CD4-positive, alpha-beta T cell treated with Interleukin-4 for 1 hour (primary cell): ENCODE measurements around the gene PXDN.
"Not testable (repeated sequence)": the region's sequence is repeated elsewhere in the genome, so short reads cannot be mapped to it uniquely, and the experiment has no call there.

Experiments
- DNase-seq, 2 donors: peaks; one replicate each; pipeline ENCODE4 v3.0.0-alpha.2; 2020 to 2022

PXDN gene

DNA sequence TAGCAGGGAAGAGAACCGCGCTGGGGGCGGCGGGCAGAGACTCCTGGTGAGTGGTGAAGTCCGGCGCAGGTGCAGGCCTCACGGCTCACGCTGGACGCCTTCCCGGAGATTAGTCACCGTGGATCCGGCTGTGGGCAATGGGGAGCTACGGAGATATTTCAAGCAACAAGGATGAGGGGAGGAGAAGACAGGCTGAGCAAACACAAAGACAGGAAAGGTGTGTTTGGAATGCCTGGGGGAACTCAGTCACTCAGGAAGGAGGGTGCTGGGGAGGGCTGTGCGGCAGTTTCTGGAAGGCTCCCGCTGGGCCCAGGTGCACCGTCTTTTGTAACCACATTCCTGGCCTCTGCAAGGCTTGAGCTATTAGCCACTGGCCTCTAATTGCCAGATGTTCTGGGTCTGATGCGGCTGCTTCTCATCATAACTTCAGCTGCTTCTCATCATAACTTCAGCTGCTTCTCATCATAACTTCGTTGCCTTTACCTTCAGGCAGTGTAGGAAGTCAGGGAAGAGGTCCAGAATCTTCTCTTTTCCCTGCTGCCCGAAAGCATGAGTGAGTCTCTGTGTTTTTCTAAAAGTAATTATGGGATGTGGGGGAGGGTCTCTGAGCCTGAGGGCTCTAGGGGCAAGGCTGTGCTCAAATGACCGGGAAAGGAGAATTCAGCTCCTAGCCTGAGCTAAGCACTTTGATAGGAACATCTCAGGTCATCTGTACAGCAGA is 118.9 kb downstream of the PXDN start:
- DNase-seq, result no peak

DNA sequence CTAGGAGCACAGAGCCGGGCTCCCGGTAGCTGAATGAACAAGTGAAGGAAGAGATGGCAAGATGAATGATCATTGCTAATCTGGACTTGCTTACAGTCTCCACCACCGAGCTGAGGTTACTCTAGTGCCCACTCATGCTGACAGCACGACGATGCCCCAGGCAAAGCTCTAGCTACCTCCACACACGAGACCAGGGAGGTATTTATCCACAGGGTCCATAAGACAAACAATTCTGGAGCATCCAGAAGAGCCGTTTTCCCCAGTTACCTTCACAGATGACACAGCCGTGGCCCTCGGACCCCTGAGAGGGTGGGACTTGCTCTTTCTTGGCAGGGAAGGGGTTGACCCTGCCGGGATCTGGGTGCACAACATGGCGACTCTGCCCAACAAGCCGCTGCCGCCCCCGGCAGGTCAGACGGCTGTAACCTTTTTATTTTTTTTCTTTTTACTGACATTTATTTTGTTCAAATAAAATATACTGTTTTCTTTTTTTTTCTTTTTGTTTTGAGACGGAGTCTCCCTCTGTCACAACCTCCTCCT is 120.3 kb downstream of the PXDN start:
- DNase-seq, result no peak

DNA sequence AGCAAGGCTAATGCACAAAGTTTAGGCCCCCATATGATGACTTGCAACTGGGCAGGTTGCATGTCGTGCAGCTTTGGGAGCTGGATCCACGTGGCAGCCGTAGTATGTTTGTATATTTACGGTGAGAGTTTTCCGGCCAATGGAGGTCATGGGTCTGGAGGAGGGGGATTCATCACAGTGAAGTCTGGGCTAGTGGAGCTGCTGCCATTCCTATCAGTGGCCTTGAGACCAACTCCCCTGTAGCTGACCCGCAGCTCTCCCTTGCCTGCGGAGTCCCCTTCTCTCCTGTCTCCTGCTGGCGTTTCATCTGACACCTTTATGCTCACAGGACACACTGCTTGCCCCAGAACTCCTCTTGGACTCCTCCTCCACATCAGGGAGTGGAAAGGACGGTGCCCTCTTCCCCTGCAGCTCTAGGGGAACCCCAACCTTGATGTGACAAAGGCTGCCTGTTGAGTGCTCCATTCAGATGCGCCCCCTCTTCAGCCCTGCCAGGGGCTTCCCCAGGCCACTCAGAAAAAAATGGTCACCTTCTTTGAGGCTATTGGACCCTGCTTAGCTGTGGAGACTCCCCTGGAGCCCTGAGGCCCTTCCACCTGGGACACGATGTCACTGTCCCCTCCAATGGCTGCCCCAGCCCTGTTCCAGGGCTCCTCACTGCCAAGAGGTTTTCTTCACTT is 121.7 kb downstream of the PXDN start:
- no peak for DNase-seq

DNA sequence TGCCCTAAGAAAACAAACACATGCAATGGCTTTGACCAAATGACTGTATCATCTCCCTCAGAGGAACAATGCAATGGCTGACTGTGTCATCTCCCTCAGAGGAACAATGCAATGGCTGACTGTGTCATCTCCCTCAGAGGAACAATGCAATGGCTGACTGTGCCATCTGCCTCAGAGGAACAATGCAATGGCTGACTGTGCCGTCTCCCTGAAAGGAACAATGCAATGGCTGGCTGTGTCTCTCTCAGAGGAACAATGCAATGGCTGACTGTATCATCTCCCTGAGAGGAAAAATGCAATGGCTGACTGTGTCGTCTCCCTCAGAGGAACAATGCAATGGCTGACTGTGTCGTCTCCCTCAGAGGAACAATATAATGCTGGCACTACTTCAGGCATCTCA is 122.3 kb downstream of the PXDN start:
- DNase-seq, result not testable (repeated sequence)

DNA sequence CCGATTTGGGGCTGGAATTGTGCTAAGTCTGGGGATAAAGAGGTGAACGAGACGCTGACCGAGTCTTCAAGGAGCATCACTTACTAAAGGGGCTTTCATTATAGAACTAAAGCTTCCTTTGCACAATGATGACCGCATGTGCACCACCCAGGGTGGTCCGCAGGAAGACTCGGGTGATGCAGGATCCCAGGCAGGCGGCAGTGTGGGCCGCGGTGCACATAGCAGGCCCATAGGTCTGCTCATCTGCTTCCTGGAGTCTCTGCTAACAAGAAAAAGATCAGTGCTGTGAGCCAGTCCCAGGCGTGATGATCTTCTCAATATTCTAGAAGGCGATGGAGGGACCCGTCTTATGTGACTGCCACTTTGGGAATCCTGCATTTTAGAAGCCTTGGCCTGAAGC is 122.8 kb downstream of the PXDN start:
- DNase-seq, result no peak

DNA sequence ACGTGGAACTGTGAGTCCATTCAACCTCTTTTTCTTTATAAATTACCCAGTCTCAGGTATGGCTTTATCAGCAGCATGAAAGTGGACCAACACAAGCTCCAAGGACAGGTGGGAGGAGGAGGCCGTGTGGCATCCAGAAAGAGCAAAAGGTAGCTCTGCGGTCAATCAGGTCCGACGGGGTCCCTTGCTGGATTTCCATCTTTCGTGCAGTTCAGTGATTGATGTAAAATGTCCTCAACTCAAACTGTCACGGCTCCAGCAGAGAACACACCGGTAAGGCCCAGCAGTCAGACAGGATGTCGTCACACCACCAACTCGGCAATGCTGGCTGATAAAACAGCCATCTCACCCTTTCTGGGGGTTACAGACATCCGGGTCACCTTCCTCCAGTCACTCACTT is 123.3 kb downstream of the PXDN start:
- DNase-seq, result no peak

DNA sequence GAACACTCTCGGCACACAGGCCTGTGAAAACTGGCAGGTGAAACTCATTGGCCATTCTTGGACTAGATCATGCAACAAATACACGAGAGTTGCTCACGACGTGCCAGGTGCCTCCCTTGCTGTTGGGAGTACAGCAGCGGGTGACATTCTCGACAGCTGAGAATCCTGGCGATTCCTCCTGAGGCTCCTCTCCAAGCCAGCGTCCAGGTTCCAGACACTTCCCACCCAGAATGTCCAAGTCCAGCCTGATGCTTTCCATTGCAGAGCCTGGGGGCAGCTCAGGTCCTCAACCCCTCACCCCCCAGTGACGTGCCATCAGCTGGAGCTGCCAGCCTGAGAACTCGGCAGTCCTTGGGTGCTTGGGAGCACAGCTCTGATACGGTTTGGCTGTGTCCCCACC is 124.2 kb downstream of the PXDN start:
- no peak for DNase-seq

DNA sequence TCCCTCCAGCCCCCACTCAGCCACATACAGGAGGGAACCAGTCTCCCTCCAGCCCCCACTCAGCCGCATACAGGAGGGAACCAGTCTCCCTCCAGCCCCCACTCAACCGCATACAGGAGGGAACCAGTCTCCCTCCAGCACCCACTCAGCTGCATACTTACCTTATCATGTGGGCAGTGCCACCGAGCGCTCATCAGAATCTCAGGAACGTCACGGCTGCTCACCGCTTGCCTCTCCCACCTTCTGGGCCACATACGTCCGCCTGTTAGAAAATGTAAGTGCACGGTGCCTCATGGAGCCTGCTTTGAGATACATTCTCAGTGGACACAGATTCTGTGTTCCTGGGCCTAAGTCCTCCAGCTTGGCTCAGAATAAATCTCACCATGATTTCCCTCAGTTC is 124.8 kb downstream of the PXDN start:
- DNase-seq, result no peak

DNA sequence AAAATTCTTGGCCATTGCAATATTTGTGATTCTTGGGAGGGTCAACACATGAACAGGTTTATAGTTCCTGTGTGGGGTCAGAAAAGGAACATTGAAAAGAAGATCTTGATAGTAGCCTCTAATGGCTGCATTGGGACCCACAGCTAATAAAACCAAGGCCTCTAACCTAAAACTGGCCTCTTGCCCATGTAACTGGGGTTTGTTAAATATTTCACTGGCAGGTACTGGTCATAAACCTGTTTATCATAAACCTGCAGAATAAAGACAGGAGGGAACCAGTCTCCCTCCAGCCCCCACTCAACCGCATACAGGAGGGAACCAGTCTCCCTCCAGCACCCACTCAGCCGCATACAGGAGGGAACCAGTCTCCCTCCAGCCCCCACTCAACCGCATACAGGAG is 125.3 kb downstream of the PXDN start:
- DNase-seq, result no peak

DNA sequence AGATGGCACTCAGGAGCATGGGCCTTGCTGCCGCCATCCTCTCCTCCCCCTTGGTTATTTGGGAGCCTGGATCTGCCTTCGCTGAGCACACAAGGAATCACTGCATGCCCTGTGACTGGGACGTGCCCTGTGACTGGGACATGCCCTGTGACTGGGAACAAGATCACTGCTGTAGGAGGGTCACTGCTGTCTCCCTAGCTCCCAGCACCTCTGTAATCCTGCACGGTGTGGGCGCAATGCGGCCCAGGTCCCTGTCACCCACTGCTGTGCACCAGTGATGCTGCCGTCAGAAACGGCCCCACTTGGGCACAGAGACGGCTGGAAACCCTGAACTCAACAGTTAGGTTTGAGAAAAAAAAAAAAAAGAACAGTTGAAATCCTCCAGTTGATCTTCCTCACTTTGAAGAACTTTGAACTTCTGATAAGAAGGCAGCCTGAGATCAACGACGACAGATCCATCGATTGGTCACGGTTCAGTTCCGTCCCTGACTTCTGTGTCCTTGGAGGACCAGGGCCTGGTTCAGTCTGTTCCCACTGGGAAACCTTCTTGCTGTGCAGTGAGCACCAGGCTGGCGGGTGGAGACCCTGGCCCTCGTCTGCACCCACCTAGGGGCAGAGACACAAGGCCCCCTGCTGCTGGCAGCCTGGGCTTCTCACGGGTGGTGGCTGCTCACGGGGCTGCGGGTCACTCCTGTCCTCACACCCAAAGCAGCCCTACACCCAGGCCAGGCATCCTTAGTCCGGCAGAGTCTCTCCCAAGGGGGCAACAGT is 125.9 kb downstream of the PXDN start:
- no peak for DNase-seq

DNA sequence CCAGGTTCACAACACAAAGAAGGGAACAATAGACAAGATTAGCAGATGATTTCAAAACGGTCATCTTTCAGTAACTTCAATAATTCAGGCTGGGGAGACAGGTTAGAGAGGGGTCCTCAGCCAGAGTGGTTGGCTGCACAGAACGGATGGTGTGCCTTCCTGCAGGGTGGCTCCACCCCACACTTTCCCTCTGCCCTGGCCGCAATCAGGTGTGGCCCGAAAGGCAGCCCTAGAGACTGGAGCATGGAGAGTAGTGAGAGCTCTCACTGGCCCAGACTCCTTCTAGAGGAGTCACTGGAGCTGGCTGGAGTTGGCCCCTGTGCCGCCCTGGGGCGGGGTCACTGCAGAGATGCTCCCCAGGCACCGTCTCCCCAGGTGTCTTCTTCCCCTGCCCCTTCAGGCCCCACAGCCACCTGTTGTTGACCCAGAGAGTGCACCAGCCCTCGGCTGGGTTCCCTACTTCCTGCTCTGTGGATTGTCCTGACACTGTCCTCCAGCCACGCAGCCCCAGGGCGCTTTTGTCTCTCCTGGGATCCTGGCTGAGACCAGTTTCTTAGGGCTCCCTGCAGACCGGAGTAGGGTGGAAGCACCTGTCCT is 126.8 kb downstream of the PXDN start:
- DNase-seq, result no peak

DNA sequence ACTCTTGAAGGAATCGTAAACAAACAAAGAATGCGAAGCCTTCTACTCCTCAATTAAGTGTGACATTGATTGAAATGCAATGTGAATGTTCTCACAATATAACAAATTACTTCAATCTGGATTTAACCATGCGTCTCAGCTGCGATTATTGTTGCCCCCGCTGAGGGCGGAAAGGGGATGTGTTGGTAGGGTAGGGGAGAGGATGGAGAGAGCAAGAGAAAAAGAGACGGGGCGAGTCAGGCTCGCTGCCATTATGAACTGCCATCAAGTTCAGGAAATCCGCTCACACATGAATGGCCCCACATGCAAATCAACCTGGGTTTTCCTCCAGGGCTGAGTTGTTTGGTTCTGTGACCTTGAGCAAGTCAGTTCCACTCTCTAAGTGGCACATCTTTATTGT is 129.8 kb downstream of the PXDN start:
- DNase-seq, result peak in 1 of 2 donors; percentile 32

DNA sequence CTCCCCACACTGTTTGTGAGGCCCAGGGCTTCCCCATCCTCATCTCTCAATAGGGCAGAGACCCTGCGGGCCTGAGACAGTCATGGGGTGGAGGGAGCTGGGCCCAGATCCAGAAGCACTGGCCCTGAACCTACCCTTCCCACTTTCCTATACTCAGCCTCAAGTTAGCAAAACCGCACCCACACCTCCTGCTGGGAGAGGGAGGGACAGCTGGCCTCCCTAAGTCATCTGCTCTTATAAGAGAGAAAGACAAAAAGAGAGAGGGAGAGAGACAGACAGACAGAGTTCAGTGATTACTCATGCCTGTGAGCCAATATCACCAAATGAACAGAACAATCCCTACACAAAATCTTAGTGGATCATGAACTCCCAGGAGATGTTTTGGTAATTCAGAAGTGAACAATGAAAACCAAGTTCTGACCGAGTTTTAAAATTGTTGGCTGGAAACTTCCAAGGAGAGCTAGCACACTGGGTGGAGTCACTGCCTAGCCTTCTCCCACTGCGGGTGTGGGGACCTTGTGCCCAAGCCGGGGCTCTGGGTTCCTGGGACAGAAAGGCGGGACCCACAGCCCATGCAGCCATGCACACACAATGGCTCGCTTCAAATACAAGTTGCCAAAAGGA is 130.5 kb downstream of the PXDN start:
- no peak for DNase-seq

DNA sequence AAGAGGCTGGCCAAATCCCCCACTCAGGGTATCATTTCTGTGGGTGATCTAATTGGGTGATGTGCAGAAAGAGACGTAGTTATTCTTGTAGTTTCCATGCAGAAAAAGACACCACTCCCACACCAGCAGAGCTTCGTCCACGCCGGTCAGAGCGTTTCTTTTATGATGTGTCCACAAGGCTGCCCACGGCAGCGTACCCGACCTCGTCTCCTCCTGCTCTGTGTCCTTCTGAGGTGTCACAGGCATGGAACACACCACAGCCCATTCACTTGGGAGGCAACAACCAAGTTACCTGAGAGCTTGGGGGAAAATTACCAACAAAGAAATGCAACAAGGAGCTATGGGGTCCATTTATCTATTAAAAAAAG is 131.3 kb downstream of the PXDN start:
- DNase-seq, result no peak

DNA sequence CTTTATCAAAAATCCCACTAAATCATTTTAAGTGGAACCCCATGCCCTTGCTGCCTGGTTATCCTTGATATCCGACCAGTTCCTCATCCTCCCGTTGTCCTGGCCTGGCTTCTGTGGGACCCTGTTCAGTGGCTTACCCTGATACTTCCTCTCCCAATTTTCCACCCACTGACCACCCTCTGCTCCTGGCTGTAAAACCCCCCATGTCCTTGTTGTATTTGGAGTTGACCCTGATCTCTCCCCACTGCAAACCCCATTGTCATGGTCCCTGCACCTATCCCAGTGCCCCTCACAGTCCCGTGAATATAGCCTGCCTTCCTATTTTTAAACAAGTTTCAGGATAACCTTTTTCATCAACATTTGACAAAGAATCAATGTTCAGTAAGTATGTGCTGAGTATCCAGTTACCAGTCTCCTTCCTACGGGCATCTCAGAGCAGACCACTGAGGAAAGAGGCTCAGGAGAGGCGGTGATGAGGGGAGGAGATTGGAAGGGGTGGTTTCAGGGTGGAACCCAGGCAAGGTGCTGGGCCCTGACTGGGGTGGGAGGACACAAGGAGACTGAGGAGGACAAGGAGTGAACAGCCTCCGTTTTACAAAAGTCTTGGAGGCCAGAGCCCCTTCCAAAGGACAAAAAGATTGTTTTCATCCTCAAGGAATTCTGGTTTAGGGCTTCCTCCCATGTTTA is 131.8 kb downstream of the PXDN start:
- no peak for DNase-seq

DNA sequence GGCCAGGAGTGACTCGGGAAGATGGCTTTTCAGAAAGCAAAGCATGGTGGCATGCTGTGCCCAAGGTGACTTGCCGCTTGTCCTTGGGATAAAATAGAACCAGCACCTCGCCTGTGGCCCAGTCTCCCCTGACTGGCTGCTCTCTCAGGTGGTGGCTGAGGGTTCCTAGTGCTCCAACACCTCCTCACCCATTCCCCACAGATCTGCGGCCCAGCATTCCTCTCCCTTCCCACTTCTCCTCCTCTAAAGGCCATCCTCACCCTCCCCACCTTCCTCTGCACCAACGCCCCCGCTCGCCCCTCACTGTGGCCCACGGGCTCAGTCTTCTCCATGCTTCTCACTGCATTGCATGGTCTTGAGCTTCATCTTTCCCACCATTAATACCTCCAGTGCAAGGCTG is 132.4 kb downstream of the PXDN start:
- no peak for DNase-seq

DNA sequence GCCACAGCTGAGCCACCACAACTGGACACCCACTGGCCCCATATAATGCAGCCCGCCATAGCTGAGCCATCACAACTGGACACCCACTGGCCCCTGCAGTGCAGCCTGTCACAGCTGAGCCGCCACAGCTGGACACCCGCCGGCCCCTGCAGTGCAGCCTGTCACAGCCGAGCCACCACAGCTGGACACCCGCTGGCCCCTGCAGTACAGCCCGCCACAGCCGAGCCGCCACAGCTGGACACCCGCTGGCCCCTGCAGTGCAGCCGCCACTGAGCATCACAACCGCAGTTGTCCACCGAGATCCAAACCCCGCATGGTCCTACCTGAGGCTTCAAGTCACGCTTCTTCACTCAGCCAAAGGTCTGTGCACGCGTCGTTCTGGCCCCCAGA is 134.2 kb downstream of the PXDN start:
- DNase-seq, result no peak

DNA sequence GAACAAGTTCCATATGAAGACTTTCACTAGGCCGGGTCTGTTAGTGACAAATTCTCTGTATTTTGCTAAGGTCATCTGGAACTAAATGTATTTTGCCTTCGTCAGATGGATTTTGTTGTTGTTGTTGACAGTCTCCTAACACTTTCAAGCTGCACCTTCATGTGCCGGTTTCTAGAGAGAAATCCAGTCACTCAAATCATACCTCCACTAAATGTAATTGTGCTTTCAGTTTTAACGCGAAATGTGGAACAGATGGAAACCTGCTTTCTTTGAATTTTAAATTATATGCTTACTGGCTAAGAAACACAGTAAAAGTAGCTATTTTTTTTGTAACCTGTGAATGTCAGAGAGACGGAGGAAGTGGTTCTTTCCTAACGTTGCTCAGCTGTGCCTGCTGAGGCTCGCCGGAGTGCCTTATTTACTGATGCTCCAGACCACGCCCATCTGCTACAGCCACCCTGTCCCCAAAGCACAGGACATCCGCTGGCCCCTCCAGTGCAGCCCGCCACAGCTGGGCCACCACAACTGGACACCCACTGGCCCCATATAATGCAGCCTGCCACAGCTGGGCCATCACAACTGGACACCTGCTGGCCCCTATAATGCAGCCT is 134.7 kb downstream of the PXDN start:
- DNase-seq, result no peak

DNA sequence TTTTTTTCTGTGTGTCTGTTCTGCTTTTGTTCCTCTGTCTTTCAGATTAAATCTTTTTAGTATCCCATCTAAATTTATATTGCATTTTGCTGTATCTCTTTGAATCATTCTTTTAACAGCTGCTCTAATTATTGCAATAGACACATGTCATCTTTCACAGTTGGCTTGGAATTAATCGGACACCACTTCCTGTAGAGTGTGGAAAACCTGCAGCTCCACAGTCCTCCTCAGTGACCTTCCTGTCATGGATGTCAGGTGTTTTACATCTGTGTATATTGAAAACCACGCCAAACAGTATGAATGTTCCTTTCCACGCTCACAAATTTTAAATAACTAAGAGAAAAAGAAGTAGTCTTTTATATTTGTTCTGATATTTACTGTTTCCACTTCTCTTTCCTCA is 135.3 kb downstream of the PXDN start:
- no peak for DNase-seq

DNA sequence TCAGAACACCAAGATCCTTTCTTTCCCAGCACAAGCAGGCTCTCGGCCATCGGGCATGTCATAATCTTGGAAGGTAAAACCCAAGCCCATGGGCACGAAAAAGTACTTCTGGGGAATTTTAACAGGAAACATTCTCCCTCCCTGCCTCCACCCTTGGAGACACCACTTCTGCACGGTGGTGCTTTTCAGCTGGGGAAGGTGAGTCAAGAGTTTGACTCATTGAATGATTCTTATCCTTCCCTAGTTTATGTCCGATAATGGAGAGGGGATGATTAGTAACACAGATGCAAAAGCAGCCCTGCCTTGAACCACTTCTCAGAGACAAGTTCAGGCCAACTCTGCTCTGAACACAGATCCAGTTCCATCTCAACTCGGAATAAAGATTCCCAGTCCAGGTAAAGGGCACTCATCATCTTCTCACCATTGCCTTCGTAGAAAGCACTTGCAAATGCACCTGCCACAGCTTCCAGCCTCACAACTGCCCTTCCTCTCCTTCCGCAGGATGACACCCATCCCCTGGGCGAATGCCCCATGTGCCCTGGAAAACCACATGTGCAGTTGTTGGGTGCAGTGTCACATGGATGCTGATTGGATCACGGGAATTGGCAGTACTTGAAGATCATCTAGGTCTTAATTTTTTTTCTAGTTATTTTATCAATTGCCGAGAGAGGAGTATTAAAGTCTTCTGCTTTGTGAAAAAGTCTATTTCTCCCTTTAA is 136.2 kb downstream of the PXDN start:
- no peak for DNase-seq

DNA sequence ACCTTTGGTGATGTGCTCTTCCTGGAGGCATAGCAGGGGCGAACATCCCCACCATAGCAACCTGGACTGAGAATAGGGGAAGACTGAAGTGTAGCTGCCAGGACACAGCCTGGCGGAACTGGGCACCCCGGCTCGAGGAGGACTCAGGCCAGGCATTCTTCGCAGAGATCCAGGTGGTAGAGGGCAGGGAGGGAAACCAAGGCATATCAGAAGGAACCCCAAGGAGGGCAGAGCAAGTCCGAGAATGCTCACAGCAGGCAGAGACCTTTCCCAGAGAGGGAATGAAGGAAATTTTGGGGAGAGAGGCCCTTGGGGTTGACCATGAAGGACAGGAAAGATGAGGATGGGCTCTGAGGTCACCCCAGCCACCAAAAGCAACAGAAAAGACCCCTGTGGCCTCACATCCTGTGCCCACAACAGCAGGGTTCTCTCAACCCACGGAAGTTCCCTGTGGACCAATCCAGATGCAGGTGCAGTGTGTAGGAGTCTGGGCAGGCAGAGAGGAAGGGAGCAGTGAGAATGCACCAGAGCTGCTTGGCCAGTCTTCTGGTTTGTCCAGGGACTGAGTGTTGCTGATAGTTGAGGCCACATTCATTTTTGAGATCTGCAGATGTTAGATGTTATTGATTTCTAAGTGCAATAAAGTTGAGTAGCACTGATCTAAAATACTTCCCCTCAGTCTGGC is 136.9 kb downstream of the PXDN start:
- no peak for DNase-seq
